ENCODE results near the gene PTMS. TPM values are rescaled to one million over a fixed set of nuclear protein-coding genes. Genes with fewer than 3 reads are reported as not detected.

Gene PTMS
- total and polyA plus RNA-seq, 2 experiments from 2014 or later: 111 to 238 TPM

DNA sequence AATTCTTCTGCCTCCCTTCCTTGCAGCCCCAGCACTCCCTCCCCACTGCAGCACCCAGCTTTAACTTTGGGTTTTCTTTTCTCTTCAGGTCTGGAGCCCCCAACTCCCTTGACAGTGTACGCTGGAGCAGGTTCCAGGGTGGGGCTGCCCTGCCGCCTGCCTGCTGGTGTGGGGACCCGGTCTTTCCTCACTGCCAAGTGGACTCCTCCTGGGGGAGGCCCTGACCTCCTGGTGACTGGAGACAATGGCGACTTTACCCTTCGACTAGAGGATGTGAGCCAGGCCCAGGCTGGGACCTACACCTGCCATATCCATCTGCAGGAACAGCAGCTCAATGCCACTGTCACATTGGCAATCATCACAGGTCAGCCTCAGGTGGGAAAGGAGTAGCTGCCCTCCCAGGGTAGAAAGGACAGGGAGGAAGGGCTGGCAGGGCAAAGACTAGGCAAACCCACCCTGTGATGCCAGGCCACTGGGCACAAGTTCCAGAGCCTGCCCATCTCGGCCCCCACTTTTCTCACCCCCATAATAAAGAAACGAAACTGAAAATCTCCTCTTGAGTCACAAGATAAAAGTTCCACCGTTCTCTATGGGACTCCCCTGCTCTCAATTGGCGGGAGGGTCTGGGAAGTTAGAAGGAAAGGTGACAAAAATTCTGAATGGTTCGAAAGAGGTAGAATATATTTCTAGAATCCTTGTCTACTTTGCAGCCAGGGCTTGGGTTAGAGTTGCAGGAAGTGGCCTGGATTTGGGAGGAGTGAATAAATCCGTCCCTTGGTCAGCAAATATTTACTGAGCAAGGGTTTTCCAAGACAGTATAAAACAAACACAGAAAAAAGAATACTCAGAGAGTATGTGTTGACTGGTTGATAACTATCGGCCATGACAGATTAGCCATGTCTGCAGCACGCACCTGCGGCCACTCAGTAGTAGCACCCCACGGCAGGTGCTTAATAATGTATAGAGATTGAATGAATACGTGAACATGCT is 9.3 kb downstream of the PTMS start (continued):
- TF ChIP-seq, protein P1, sequence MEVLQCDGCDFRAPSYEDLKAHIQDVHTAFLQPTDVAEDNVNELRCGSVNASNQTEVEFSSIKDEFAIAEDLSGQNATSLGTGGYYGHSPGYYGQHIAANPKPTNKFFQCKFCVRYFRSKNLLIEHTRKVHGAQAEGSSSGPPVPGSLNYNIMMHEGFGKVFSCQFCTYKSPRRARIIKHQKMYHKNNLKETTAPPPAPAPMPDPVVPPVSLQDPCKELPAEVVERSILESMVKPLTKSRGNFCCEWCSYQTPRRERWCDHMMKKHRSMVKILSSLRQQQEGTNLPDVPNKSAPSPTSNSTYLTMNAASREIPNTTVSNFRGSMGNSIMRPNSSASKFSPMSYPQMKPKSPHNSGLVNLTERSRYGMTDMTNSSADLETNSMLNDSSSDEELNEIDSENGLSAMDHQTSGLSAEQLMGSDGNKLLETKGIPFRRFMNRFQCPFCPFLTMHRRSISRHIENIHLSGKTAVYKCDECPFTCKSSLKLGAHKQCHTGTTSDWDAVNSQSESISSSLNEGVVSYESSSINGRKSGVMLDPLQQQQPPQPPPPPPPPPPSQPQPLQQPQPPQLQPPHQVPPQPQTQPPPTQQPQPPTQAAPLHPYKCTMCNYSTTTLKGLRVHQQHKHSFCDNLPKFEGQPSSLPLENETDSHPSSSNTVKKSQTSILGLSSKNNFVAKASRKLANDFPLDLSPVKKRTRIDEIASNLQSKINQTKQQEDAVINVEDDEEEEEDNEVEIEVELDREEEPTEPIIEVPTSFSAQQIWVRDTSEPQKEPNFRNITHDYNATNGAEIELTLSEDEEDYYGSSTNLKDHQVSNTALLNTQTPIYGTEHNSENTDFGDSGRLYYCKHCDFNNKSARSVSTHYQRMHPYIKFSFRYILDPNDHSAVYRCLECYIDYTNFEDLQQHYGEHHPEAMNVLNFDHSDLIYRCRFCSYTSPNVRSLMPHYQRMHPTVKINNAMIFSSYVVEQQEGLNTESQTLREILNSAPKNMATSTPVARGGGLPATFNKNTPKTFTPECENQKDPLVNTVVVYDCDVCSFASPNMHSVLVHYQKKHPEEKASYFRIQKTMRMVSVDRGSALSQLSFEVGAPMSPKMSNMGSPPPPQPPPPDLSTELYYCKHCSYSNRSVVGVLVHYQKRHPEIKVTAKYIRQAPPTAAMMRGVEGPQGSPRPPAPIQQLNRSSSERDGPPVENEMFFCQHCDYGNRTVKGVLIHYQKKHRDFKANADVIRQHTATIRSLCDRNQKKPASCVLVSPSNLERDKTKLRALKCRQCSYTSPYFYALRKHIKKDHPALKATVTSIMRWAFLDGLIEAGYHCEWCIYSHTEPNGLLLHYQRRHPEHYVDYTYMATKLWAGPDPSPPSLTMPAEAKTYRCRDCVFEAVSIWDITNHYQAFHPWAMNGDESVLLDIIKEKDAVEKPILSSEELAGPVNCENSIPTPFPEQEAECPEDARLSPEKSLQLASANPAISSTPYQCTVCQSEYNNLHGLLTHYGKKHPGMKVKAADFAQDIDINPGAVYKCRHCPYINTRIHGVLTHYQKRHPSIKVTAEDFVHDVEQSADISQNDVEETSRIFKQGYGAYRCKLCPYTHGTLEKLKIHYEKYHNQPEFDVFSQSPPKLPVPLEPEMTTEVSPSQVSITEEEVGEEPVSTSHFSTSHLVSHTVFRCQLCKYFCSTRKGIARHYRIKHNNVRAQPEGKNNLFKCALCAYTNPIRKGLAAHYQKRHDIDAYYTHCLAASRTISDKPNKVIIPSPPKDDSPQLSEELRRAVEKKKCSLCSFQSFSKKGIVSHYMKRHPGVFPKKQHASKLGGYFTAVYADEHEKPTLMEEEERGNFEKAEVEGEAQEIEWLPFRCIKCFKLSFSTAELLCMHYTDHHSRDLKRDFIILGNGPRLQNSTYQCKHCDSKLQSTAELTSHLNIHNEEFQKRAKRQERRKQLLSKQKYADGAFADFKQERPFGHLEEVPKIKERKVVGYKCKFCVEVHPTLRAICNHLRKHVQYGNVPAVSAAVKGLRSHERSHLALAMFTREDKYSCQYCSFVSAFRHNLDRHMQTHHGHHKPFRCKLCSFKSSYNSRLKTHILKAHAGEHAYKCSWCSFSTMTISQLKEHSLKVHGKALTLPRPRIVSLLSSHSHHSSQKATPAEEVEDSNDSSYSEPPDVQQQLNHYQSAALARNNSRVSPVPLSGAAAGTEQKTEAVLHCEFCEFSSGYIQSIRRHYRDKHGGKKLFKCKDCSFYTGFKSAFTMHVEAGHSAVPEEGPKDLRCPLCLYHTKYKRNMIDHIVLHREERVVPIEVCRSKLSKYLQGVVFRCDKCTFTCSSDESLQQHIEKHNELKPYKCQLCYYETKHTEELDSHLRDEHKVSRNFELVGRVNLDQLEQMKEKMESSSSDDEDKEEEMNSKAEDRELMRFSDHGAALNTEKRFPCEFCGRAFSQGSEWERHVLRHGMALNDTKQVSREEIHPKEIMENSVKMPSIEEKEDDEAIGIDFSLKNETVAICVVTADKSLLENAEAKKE (CRISPR knock-in tag; IDR thresholded peaks at IDR 0.05): no peak

DNA sequence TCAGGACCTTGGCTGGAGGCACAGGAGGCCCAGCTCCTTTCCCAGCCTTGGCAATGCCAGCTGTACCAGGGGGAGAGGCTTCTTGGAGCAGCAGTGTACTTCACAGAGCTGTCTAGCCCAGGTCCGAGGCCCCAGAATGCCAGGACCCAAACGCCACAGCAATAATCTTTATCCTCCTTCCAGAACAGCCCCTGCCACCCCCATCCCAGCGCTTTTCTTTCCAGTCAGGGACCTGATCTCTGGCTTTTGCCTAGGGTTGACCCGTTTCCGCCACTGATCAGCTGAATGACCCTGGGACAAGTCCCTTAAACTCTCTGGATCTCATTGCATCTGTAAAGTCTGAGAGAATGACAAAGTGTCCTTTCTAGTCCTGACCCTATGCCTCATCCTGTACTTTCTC is 11.2 kb downstream of the PTMS start:
- Histone ChIP-seq H3K9me2 (ENCODE audit: insufficient read depth) (no peaks in the 10 kb centered on the region), H4K20me1 (replicated peaks; ENCODE audit: insufficient read depth) (no peaks in the 10 kb centered on the region), H3K27ac (ENCODE audit: low read depth) (no peak overlapping the region), H3K27me3 (ENCODE audit: insufficient read depth) (peaks cover 63% of the 10 kb centered on the region), H3K4me2 (peak overlapping the region; percentile 99), H3K4me1 (ENCODE audit: insufficient read depth) (peaks cover 16% of the 10 kb centered on the region), H3K4me3 (peak overlapping the region; percentile 71; the same call in 1 of the 2 replicates), H2AFZ (no peak overlapping the region), H3K36me3 (ENCODE audit: insufficient read depth) (no peaks in the 10 kb centered on the region), H3F3A (replicated peaks; ENCODE audit: low read depth) (peaks cover 12% of the 10 kb centered on the region; the same call in 1 of the 2 replicates), H3K79me2 (replicated peaks; ENCODE audit: insufficient read depth) (no peaks in the 10 kb centered on the region)
- DNase-seq (ENCODE audit: low spot score): no peak
- peak overlapping the region; percentile 89; the same call in 2 of the 3 replicates for H3K4me3 Mint-ChIP-seq
- H3K9me3 Mint-ChIP-seq: no peaks in the 10 kb centered on the region; the same call in 2 of the 3 replicates
- peaks cover 50% of the 10 kb centered on the region for H3K4me1 Mint-ChIP-seq
- H3K36me3 Mint-ChIP-seq (ENCODE audit: low read depth): peaks cover 7% of the 10 kb centered on the region; the same call in 2 of the 3 replicates
- H3K27me3 Mint-ChIP-seq (ENCODE audit: insufficient read depth, low read depth, poor library complexity): peaks cover 62% of the 10 kb centered on the region
- no peak for ATAC-seq
- TF ChIP-seq CREB1 (CRISPR knock-in tag; IDR thresholded peaks at IDR 0.05; ENCODE audit: low read depth) (no peak), EZH2phosphoT487 (IDR thresholded peaks at IDR 0.05; ENCODE audit: unreplicated experiment) (no peak), POLR2AphosphoS5 (IDR thresholded peaks at IDR 0.05; ENCODE audit: low read depth) (no peak), NANOG (IDR thresholded peaks at IDR 0.05; ENCODE audit: borderline replicate concordance) (no peak), EZH2 (IDR thresholded peaks at IDR 0.05; ENCODE audit: low read depth, unreplicated experiment) (no peak), STAT1 (IDR thresholded peaks at IDR 0.05; ENCODE audit: unreplicated experiment) (no peak)
- TF ChIP-seq, protein P2, sequence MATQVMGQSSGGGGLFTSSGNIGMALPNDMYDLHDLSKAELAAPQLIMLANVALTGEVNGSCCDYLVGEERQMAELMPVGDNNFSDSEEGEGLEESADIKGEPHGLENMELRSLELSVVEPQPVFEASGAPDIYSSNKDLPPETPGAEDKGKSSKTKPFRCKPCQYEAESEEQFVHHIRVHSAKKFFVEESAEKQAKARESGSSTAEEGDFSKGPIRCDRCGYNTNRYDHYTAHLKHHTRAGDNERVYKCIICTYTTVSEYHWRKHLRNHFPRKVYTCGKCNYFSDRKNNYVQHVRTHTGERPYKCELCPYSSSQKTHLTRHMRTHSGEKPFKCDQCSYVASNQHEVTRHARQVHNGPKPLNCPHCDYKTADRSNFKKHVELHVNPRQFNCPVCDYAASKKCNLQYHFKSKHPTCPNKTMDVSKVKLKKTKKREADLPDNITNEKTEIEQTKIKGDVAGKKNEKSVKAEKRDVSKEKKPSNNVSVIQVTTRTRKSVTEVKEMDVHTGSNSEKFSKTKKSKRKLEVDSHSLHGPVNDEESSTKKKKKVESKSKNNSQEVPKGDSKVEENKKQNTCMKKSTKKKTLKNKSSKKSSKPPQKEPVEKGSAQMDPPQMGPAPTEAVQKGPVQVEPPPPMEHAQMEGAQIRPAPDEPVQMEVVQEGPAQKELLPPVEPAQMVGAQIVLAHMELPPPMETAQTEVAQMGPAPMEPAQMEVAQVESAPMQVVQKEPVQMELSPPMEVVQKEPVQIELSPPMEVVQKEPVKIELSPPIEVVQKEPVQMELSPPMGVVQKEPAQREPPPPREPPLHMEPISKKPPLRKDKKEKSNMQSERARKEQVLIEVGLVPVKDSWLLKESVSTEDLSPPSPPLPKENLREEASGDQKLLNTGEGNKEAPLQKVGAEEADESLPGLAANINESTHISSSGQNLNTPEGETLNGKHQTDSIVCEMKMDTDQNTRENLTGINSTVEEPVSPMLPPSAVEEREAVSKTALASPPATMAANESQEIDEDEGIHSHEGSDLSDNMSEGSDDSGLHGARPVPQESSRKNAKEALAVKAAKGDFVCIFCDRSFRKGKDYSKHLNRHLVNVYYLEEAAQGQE (IDR thresholded peaks at IDR 0.05; ENCODE audit: unreplicated experiment): no peak
- TF ChIP-seq, protein P3, sequence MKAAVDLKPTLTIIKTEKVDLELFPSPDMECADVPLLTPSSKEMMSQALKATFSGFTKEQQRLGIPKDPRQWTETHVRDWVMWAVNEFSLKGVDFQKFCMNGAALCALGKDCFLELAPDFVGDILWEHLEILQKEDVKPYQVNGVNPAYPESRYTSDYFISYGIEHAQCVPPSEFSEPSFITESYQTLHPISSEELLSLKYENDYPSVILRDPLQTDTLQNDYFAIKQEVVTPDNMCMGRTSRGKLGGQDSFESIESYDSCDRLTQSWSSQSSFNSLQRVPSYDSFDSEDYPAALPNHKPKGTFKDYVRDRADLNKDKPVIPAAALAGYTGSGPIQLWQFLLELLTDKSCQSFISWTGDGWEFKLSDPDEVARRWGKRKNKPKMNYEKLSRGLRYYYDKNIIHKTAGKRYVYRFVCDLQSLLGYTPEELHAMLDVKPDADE (IDR thresholded peaks at IDR 0.05): no peak
- no peak overlapping the region for H3K27ac Mint-ChIP-seq

Data from GM23338 (cell line).